Ovary (tissue), 9 donors: Measurements from ENCODE around the gene VPS18. TPM values are rescaled to one million over a fixed set of nuclear protein-coding genes. Genes with fewer than 3 reads are reported as not detected.

Source experiments
- DNase-seq, 5 donors: peaks; one replicate each; pipeline ENCODE4 v3.0.0-alpha.2; 2019 to 2020
- H3K27ac ChIP-seq, 2 donors: fragments of 200-600 bp; one replicate each; pipeline versions ENCODE4 v1.5.1 to v1.8.0; 2019 to 2022
- H3K27me3 ChIP-seq: fragments of 200-600 bp; one replicate; pipeline ENCODE4 v1.8.0; 2022
- H3K36me3 ChIP-seq: fragments of 200-600 bp; sonication (generic); one replicate; pipeline ENCODE4 v1.5.1; 2019
- H3K4me1 ChIP-seq: one replicate; pipeline ENCODE4 v1.8.1; 2013; ENCODE audit warnings: mild to moderate bottlenecking, moderate library complexity; ENCODE audit not compliant: insufficient read depth
- H3K4me3 ChIP-seq: fragments of 200-600 bp; sonication (generic); one replicate; pipeline ENCODE4 v1.5.1; 2017
- H3K9me3 ChIP-seq, 2 donors: fragments of 200-600 bp in 1 of 2; sonication (generic) in 1 of 2; one replicate each; pipeline versions ENCODE4 v1.5.1 to v1.8.1; 2013 to 2019; ENCODE audit warnings: mild to moderate bottlenecking in 1 of 2, moderate library complexity in 1 of 2
- EP300 ChIP-seq: sonication (generic); formaldehyde crosslinking; IDR thresholded peaks from one replicate; pipeline ENCODE4 v1.6.1; 2017; ENCODE audit warnings: antibody characterized with exemption
- POLR2A ChIP-seq: fragments of 450-650 bp; IDR thresholded peaks from one replicate; pipeline ENCODE4 v1.6.1; 2017; ENCODE audit warnings: antibody characterized with exemption, mild to moderate bottlenecking, moderate library complexity
- WGBS, 3 donors: extraction: QIAGEN DNeasy Blood & Tissue Kit in 1 of 3; methylation state at CpG; one replicate each; pipeline versions ENCODE4 v1.1.5 to v1.1.7; 2013 to 2017; 5-methylcytosine and 5-hydroxymethylcytosine counted together
- intact Hi-C, 4 donors: fragments of 100-400 bp; cut with DNase I; formaldehyde crosslinking; loops; one replicate each; pipeline versions ENCODE4 v1.11.0 to v1.15.1; 2022 to 2023
- polyA plus RNA-seq, 2 donors: library from polyadenylated mRNA; stranded (reverse); fragments of 200-250 nt in 1 of 2; fragments of 350-450 nt in 1 of 2; fragmentation: Illumina TruSeq in 1 of 2; extraction: RNeasy Lipid Tissue Mini Kit (QIAGEN cat#74804) in 1 of 2; gene quantifications; one replicate each; pipeline ENCODE4 v1.2.3, GENCODE V29; 2013 to 2014
- total RNA-seq, 7 donors: library from RNA; depleted of rRNA in 2 of 7; stranded (reverse); fragments of >200 nt in 2 of 7; fragmentation: NEBNext Ultra II Directional in 3 of 7; extraction: Animal tissue kit (Norgen Biotek cat#: 25700) in 3 of 7; gene quantifications; one replicate each; pipeline versions ENCODE4 v1.1.0 to v1.2.4, GENCODE V29; 2016 to 2023
- TF ChIP-seq, protein P1 (sequence below), 3 donors: fragments of 450-650 bp in 2 of 3; fragments of 200-600 bp in 1 of 3; IDR thresholded peaks; one replicate each; pipeline versions ENCODE4 v1.5.1 to v1.8.0; 2016 to 2022; ENCODE audit warnings: antibody characterized with exemption in 3 of 3, mild to moderate bottlenecking in 1 of 3
- donor health status: DM: no; HTN: no; CAD: no; lungs with moderate emphysema.
- donor health status: DM: no; HTN: no; CAD: no.
- donor health status: Bipolar disorder and iron deficiency.
- donor health status: DM: yes; HTN: yes; CAD: no.
- donor health status: DM: no; HTN: no; CAD: no.
- donor health status: DM: yes; HTN: yes; CAD: no.

VPS18 gene
- total and polyA plus RNA-seq, 9 donors = 8.0 to 26.3 (median 21.1) TPM

DNA sequence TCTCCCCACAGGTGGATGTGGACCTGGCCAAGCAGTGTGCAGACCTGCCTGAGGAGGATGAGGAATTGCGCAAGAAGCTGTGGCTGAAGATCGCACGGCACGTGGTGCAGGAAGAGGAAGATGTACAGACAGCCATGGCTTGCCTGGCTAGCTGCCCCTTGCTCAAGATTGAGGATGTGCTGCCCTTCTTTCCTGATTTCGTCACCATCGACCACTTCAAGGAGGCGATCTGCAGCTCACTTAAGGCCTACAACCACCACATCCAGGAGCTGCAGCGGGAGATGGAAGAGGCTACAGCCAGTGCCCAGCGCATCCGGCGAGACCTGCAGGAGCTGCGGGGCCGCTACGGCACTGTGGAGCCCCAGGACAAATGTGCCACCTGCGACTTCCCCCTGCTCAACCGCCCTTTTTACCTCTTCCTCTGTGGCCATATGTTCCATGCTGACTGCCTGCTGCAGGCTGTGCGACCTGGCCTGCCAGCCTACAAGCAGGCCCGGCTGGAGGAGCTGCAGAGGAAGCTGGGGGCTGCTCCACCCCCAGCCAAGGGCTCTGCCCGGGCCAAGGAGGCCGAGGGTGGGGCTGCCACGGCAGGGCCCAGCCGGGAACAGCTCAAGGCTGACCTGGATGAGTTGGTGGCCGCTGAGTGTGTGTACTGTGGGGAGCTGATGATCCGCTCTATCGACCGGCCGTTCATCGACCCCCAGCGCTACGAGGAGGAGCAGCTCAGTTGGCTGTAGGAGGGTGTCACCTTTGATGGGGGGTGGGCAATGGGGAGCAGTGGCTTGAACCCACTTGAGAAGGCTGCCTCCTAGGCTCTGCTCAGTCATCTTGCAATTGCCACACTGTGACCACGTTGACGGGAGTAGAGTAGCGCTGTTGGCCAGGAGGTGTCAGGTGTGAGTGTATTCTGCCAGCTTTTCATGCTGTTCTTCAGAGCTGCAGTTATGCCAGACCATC is 8.6 kb downstream of the VPS18 start:
- Histone ChIP-seq H3K27me3 (no peaks in the 10 kb centered on the region), H3K27ac (no peak overlapping the region), H3K4me1 (peaks cover 3% of the 10 kb centered on the region), H3K36me3 (no peaks in the 10 kb centered on the region), H3K4me3 (no peak overlapping the region), H3K9me3 (no peaks in the 10 kb centered on the region)
- intact Hi-C loops = loop anchor here in 3 of 4 donors (2.0 to 10.0 kb wide), 6 partner anchors 112 to 429 kb away; partner anchors contain the start of genes INO80 (in 1 of the 3), NUSAP1 (in 1 of the 3) and OIP5 (in 1 of the 3)
- no peak for DNase-seq
- 75 to 81% (median 81%) methylated on average over 31 to 33 of the region's 33 CpGs for WGBS, 3 donors
- TF ChIP-seq, protein P1, sequence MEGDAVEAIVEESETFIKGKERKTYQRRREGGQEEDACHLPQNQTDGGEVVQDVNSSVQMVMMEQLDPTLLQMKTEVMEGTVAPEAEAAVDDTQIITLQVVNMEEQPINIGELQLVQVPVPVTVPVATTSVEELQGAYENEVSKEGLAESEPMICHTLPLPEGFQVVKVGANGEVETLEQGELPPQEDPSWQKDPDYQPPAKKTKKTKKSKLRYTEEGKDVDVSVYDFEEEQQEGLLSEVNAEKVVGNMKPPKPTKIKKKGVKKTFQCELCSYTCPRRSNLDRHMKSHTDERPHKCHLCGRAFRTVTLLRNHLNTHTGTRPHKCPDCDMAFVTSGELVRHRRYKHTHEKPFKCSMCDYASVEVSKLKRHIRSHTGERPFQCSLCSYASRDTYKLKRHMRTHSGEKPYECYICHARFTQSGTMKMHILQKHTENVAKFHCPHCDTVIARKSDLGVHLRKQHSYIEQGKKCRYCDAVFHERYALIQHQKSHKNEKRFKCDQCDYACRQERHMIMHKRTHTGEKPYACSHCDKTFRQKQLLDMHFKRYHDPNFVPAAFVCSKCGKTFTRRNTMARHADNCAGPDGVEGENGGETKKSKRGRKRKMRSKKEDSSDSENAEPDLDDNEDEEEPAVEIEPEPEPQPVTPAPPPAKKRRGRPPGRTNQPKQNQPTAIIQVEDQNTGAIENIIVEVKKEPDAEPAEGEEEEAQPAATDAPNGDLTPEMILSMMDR (IDR thresholded peaks at IDR 0.05) = no peak
- no peak for TF ChIP-seq POLR2A
- TF ChIP-seq EP300 = no peak

DNA sequence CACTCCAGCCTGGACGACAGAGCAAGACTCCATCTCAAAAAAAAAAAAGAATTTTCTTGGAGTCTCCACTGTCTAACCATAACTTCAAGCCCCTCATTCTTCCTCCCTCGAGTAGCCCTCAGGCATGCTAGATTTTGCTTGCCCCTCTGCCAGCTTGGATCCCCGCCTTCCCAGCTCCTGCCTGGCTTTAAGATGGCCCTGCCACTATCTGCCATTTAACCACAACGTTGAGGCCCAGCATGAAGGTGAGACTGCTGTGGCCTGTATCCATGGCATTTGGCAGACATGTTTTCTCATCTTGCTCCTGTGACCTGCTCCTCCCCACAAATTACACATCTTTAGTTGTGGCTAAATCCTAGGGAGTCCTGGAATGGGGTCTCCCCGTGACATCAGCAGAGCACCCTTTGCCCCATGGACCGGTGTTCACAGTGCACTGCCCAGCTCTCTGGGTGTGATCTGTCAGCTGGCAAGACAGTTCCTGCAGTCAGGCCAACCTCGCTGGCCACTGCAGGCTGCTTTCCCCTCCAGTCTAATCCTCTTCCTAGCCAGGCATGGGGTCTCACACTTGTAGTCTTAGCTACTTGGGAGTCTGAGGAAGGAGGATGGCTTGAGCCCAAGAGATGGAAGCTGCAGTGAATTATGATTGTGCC is 10.4 kb downstream of the VPS18 start:
- H3K4me1 ChIP-seq = peaks cover 3% of the 10 kb centered on the region
- intact Hi-C loops = loop anchor here (5.0 to 10.0 kb wide), 6 partner anchors 110 to 428 kb away; partner anchors contain the start of genes INO80 (in 1 of the 4), NUSAP1 (in 1 of the 4) and OIP5 (in 1 of the 4)

DNA sequence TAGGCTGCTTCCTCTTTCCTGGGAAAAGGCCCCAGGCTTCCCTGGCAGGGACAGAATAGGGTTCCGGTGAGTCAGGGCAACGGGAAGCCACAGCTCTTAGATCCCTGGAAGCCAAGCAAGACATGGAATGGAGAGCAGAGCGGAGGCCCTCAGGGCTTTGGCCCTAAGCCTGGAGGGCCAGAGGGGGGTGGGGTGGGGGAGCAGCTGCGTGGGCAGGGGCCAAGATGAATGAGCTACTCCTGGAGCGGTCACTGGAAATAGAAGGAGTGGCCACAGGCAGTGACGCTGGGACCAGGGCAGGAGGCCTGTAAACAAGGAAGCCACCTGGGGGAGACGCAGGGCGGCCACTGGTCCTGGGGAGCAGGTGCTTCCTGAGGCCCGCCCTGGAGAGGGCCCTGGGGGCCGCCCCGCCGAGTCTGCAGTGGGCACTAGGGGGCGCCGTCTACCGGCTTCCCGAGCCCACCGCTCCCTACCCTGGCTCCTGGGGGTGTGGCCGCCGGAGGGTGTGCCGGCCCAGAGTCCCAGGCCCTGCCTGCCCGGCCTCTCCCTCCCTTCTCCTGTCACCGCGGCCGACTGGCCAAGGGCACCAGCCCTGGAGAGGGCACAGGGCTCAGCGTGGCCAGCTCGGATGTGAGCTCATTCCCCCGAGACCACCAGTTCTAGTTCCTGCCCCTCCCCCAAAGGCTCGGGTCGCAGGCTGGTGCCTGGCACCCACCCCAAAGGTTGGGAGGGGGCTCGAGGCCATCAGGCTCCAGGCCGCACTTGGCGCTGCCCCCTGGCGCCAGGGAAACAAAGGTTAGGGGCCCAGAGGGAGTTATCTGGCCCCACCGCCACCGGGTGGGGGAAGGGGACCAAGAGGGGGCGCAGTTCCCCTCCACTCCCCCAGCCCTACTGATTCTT is 12.1 kb downstream of the VPS18 start:
- H3K9me3 ChIP-seq = no peaks in the 10 kb centered on the region
- intact Hi-C loops = loop anchor here in 3 of 4 donors (5.0 to 10.0 kb wide), 4 partner anchors 108 to 276 kb away; partner anchors contain the start of gene INO80 (in 1 of the 3)
- TF ChIP-seq, protein P1 (IDR thresholded peaks at IDR 0.05) = peak; percentile 79 to 93 (median 90)
- no peak for TF ChIP-seq POLR2A
- peak overlapping the region; percentile 46 to 47 for H3K27ac ChIP-seq
- WGBS, 3 donors = 1% methylated on average over 24 to 36 of the region's 36 CpGs
- peak overlapping the region; percentile 38 for H3K4me3 ChIP-seq
- no peaks in the 10 kb centered on the region for H3K27me3 ChIP-seq
- DNase-seq = peak; percentile 82 to 90 (median 87)
- H3K4me1 ChIP-seq = peaks cover 3% of the 10 kb centered on the region
- H3K36me3 ChIP-seq = no peaks in the 10 kb centered on the region

More for the DNA sequence above, 10.4 kb downstream of the VPS18 start:
- DNase-seq = no peak
- Histone ChIP-seq H3K4me3 (no peak overlapping the region), H3K27me3 (no peaks in the 10 kb centered on the region), H3K27ac (no peak overlapping the region), H3K9me3 (no peaks in the 10 kb centered on the region), H3K36me3 (no peaks in the 10 kb centered on the region)
- no peak for TF ChIP-seq POLR2A
- TF ChIP-seq, protein P1 (IDR thresholded peaks at IDR 0.05) = no peak
- no peak for TF ChIP-seq EP300
- WGBS, 3 donors = 72 to 84% (median 78%) methylated on average over 7 of the region's 7 CpGs
